Ishikawa (cell line): ENCODE results near the gene GPR61.

Experiments used
- CEBPB ChIP-seq: IDR thresholded peaks from 2 replicates; pipeline ENCODE4 v1.6.1; 2012
- CREB1 ChIP-seq: IDR thresholded peaks from 2 replicates; pipeline ENCODE4 v1.6.1; 2012; ENCODE audit warnings: low read depth
- EGR1 ChIP-seq: IDR thresholded peaks from 2 replicates; pipeline ENCODE4 v1.6.1; 2012
- EP300 ChIP-seq: IDR thresholded peaks from 2 replicates; pipeline ENCODE4 v1.6.1; 2012; ENCODE audit warnings: borderline replicate concordance
- FOXM1 ChIP-seq: IDR thresholded peaks from 2 replicates; pipeline ENCODE4 v1.6.1; 2012; ENCODE audit warnings: low read depth, borderline replicate concordance
- MAX ChIP-seq: IDR thresholded peaks from 2 replicates; pipeline ENCODE4 v1.6.1; 2012
- NFIC ChIP-seq: IDR thresholded peaks from 2 replicates; pipeline ENCODE4 v1.6.1; 2012
- RAD21 ChIP-seq: IDR thresholded peaks from 2 replicates; pipeline ENCODE4 v1.6.1; 2012; ENCODE audit warnings: low read depth
- TAF1 ChIP-seq: IDR thresholded peaks from 2 replicates; pipeline ENCODE4 v1.6.1; 2012; ENCODE audit warnings: low read depth, mild to moderate bottlenecking
- TCF12 ChIP-seq: IDR thresholded peaks from 2 replicates; pipeline ENCODE4 v1.6.1; 2012; ENCODE audit warnings: low read depth
- TEAD4 ChIP-seq: IDR thresholded peaks from 2 replicates; pipeline ENCODE4 v1.6.1; 2012
- YY1 ChIP-seq: IDR thresholded peaks from 2 replicates; pipeline ENCODE4 v1.6.1; 2012; ENCODE audit warnings: low read depth
- ZBTB7A ChIP-seq: IDR thresholded peaks from 2 replicates; pipeline ENCODE4 v1.6.1; 2012; ENCODE audit warnings: low read depth
- TF ChIP-seq, protein P1 (sequence below): IDR thresholded peaks from 2 replicates; pipeline ENCODE4 v1.6.1; 2012; ENCODE audit warnings: low read depth, mild to moderate bottlenecking
- TF ChIP-seq, protein P2 (sequence below): IDR thresholded peaks from 2 replicates; pipeline ENCODE4 v1.6.1; 2012

GPR61 gene

GRCh38 chr1:109556563-109556962 is 16.9 kb downstream of the GPR61 start:
- TF ChIP-seq EP300, result no peak
- no peak for TF ChIP-seq CREB1
- no peak for TF ChIP-seq NFIC
- TF ChIP-seq RAD21, result no peak
- no peak for TF ChIP-seq ZBTB7A
- no peak for TF ChIP-seq FOXM1
- TF ChIP-seq EGR1, result no peak
- TF ChIP-seq, protein P1, sequence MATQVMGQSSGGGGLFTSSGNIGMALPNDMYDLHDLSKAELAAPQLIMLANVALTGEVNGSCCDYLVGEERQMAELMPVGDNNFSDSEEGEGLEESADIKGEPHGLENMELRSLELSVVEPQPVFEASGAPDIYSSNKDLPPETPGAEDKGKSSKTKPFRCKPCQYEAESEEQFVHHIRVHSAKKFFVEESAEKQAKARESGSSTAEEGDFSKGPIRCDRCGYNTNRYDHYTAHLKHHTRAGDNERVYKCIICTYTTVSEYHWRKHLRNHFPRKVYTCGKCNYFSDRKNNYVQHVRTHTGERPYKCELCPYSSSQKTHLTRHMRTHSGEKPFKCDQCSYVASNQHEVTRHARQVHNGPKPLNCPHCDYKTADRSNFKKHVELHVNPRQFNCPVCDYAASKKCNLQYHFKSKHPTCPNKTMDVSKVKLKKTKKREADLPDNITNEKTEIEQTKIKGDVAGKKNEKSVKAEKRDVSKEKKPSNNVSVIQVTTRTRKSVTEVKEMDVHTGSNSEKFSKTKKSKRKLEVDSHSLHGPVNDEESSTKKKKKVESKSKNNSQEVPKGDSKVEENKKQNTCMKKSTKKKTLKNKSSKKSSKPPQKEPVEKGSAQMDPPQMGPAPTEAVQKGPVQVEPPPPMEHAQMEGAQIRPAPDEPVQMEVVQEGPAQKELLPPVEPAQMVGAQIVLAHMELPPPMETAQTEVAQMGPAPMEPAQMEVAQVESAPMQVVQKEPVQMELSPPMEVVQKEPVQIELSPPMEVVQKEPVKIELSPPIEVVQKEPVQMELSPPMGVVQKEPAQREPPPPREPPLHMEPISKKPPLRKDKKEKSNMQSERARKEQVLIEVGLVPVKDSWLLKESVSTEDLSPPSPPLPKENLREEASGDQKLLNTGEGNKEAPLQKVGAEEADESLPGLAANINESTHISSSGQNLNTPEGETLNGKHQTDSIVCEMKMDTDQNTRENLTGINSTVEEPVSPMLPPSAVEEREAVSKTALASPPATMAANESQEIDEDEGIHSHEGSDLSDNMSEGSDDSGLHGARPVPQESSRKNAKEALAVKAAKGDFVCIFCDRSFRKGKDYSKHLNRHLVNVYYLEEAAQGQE, result no peak

DNA sequence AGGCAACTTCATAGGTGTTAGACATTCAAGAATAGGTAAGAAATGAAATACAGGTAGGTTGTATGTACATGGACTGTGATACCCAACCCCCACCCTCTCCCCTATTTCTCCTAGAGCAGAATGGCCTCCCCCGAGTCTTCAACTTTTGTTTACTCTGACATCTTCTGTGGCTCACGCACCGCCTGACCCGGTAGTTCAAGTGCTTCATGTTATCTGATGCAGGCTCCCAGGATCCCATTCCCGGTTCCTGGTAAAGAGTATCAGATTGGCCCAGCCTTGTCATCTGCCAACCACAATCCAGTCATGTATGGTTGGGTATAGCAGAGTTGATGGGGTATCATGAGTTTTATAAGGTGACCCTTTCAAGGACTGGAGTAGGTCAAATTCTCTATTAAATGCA is 17.8 kb downstream of the GPR61 start:
- TF ChIP-seq TEAD4 (no peak), YY1 (no peak), ZBTB7A (no peak), CREB1 (no peak), TCF12 (no peak), MAX (no peak), NFIC (no peak), RAD21 (no peak), EGR1 (no peak), EP300 (no peak), CEBPB (no peak), FOXM1 (no peak), TAF1 (no peak)
- TF ChIP-seq, protein P2, sequence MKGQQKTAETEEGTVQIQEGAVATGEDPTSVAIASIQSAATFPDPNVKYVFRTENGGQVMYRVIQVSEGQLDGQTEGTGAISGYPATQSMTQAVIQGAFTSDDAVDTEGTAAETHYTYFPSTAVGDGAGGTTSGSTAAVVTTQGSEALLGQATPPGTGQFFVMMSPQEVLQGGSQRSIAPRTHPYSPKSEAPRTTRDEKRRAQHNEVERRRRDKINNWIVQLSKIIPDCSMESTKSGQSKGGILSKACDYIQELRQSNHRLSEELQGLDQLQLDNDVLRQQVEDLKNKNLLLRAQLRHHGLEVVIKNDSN, result no peak
- TF ChIP-seq, protein P1, result no peak

- TF ChIP-seq TEAD4, result no peak
- no peak for TF ChIP-seq ZBTB7A
- no peak for TF ChIP-seq CREB1
- TF ChIP-seq TCF12, result no peak
- TF ChIP-seq YY1, result no peak
- TF ChIP-seq NFIC, result no peak
- no peak for TF ChIP-seq TAF1
- no peak for TF ChIP-seq CEBPB
- TF ChIP-seq RAD21, result no peak
- no peak for TF ChIP-seq MAX
- TF ChIP-seq, protein P1, result no peak
- no peak for TF ChIP-seq EGR1
- TF ChIP-seq, protein P2, result no peak
- TF ChIP-seq FOXM1, result no peak
- TF ChIP-seq EP300, result no peak
Measured at GRCh38 chr1:109559995-109560394, 20.3 kb downstream of the GPR61 start.

DNA sequence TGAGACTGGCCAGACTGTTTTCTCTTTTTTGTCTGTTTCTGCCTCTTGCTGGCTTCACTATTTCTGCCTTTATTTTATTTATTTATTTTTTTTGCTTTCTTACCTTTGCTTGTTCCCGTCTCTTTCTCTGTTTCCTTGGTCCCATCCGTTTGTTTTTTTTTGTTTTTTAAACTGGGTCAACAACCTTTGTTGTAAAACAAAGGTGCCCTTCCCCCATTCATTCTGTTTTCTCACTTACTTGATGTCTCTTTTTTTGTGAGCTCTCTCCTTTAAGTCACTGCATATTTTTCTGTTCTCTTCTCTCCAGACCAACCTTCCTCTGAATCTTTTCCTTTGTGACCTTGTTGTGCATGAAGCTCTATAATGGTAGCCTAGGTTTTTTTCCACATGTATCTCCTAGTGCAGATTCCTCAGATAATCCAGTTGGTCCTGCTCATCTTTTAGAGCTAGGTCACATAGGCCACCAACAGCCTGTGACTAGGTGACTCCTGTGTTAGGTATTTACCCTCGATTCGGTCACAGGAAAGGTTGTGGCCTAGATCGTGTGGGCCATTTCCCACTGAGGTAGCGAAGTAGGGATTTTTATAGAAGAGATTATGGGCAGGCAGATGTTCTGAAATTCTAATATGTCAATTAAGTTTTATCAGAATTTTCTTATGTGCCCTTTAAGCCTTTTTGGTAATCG is 24.7 kb downstream of the GPR61 start:
- TF ChIP-seq RAD21 (no peak), EP300 (no peak), NFIC (no peak), CREB1 (no peak), TEAD4 (no peak), EGR1 (no peak), ZBTB7A (no peak), YY1 (no peak), TAF1 (no peak), MAX (no peak), CEBPB (no peak), FOXM1 (no peak), TCF12 (no peak)
- TF ChIP-seq, protein P1, result no peak
- TF ChIP-seq, protein P2, result no peak
